Neuronal stem cell (in vitro differentiated cells): ENCODE measurements around the gene MYLIP.

Experiments
- DNase-seq: peaks from one replicate; pipeline ENCODE4 v3.0.0-alpha.2; 2013; ENCODE audit warnings: low spot score
- H2AFZ ChIP-seq: one replicate; pipeline ENCODE4 v1.6.1; 2013; ENCODE audit warnings: mild to moderate bottlenecking, low read length, inconsistent platforms
- H2AK5ac ChIP-seq: 2 replicates; pipeline ENCODE4 v1.6.1; 2013; ENCODE audit warnings: low read depth, mild to moderate bottlenecking, inconsistent platforms, low read length, moderate library complexity, mixed read lengths
- H2BK120ac ChIP-seq: 2 replicates; pipeline ENCODE4 v1.6.1; 2013; ENCODE audit warnings: low read depth, mild to moderate bottlenecking, inconsistent platforms, low read length, moderate library complexity, mixed read lengths
- H2BK12ac ChIP-seq: one replicate; pipeline ENCODE4 v1.6.1; 2013; ENCODE audit warnings: low read length, inconsistent platforms
- H2BK15ac ChIP-seq: 2 replicates; pipeline ENCODE4 v1.6.1; 2013; ENCODE audit warnings: mild to moderate bottlenecking, low read length, inconsistent platforms, mixed read lengths
- H2BK5ac ChIP-seq: one replicate; pipeline ENCODE4 v1.6.1; 2013; ENCODE audit warnings: inconsistent platforms, mild to moderate bottlenecking, low read length, moderate library complexity
- H3K14ac ChIP-seq: one replicate; pipeline ENCODE4 v1.6.1; 2013; ENCODE audit warnings: low read length, inconsistent platforms
- H3K18ac ChIP-seq: 2 replicates; pipeline ENCODE4 v1.6.1; 2013; ENCODE audit warnings: low read length, inconsistent platforms
- H3K23ac ChIP-seq: 2 replicates; pipeline ENCODE4 v1.6.1; 2013; ENCODE audit warnings: low read depth, mild to moderate bottlenecking, mixed read lengths, low read length, inconsistent platforms; ENCODE audit not compliant: poor library complexity
- H3K27ac ChIP-seq: replicated peaks from 3 replicates; pipeline ENCODE4 v1.5.1; 2013; ENCODE audit warnings: low read length, inconsistent platforms
- H3K27me3 ChIP-seq, 3 experiments: 2 replicates each; pipeline ENCODE4 v1.6.1; 2013; ENCODE audit warnings: low read length in 3 of 3, mild to moderate bottlenecking in 2 of 3, inconsistent platforms in 1 of 3, low read depth in 1 of 3, mixed read lengths in 1 of 3, moderate library complexity in 1 of 3; ENCODE audit not compliant: control insufficient read depth in 3 of 3, insufficient read depth in 3 of 3
- H3K36me3 ChIP-seq, 2 donors: replicated peaks in 1 of 2; 2 replicates each; pipeline ENCODE4 v1.6.1; 2013; ENCODE audit warnings: low read length in 2 of 2; ENCODE audit not compliant: control insufficient read depth in 2 of 2, insufficient read depth in 2 of 2
- H3K4ac ChIP-seq: 2 replicates; pipeline ENCODE4 v1.6.1; 2013; ENCODE audit warnings: inconsistent platforms, mild to moderate bottlenecking, low read length, moderate library complexity
- H3K4me1 ChIP-seq, 2 donors: 1 replicate in 1 of 2; 2 replicates in 1 of 2; pipeline ENCODE4 v1.6.1; 2013; ENCODE audit warnings: low read length in 2 of 2, low read depth in 1 of 2; ENCODE audit not compliant: control insufficient read depth in 2 of 2, insufficient read depth in 1 of 2
- H3K4me2 ChIP-seq: one replicate; pipeline ENCODE4 v1.6.1; 2013; ENCODE audit warnings: mild to moderate bottlenecking, low read length, inconsistent platforms; ENCODE audit not compliant: insufficient read depth, poor library complexity, severe bottlenecking
- H3K4me3 ChIP-seq, 2 donors: 2 replicates each; pipeline ENCODE4 v1.5.1; 2013; ENCODE audit warnings: low read length in 2 of 2, mild to moderate bottlenecking in 2 of 2, inconsistent platforms in 1 of 2, moderate library complexity in 1 of 2
- H3K79me1 ChIP-seq: one replicate; pipeline ENCODE4 v1.6.1; 2013; ENCODE audit warnings: low read depth, mild to moderate bottlenecking, inconsistent platforms, low read length, moderate library complexity
- H3K9ac ChIP-seq: one replicate; pipeline ENCODE4 v1.6.1; 2013; ENCODE audit warnings: mild to moderate bottlenecking, low read depth, low read length, inconsistent platforms; ENCODE audit not compliant: poor library complexity
- H3K9me3 ChIP-seq, 2 donors: replicated peaks in 1 of 2; 2 replicates each; pipeline versions ENCODE3 to v1.6.1; 2013; ENCODE audit warnings: low read length in 2 of 2, mild to moderate bottlenecking in 2 of 2, inconsistent platforms in 1 of 2, low read depth in 1 of 2, mixed read lengths in 1 of 2, moderate library complexity in 1 of 2; ENCODE audit not compliant: control insufficient read depth in 2 of 2, insufficient read depth in 1 of 2
- H4K8ac ChIP-seq: one replicate; pipeline ENCODE4 v1.6.1; 2013; ENCODE audit warnings: low read depth, mild to moderate bottlenecking, inconsistent platforms, low read length, moderate library complexity
- H4K91ac ChIP-seq: one replicate; pipeline ENCODE4 v1.6.1; 2013; ENCODE audit warnings: low read length, low read depth, mild to moderate bottlenecking, inconsistent platforms; ENCODE audit not compliant: poor library complexity
- WGBS, 2 donors: extraction: QIAGEN DNeasy Blood & Tissue Kit; methylation state at CpG; one replicate each; pipeline ENCODE4 v1.1.7; 2013; ENCODE audit warnings: missing lambda C conversion rate in 2 of 2, mixed read lengths in 1 of 2; ENCODE audit not compliant: insufficient read length in 2 of 2, insufficient replicate concordance in 1 of 2; ENCODE audit errors: extremely low coverage in 2 of 2; 5-methylcytosine and 5-hydroxymethylcytosine counted together

Gene MYLIP

GRCh38 chr6:16168121-16168520 is 39.2 kb downstream of the MYLIP start:
- H4K91ac ChIP-seq = no peak overlapping the region
- no peak overlapping the region for H2BK12ac ChIP-seq
- H2BK120ac ChIP-seq = no peak overlapping the region
- no peak overlapping the region for H2BK5ac ChIP-seq
- no peaks in the 10 kb centered on the region for H3K36me3 ChIP-seq
- no peaks in the 10 kb centered on the region for H3K9me3 ChIP-seq
- no peak overlapping the region for H3K27ac ChIP-seq
- DNase-seq = no peak
- no peak overlapping the region for H3K23ac ChIP-seq
- H2AK5ac ChIP-seq = no peak overlapping the region
- H3K14ac ChIP-seq = no peak overlapping the region
- no peak overlapping the region for H3K4me3 ChIP-seq
- H3K18ac ChIP-seq = no peak overlapping the region
- H3K79me1 ChIP-seq = no peaks in the 10 kb centered on the region
- H2BK15ac ChIP-seq = no peak overlapping the region
- H3K4me2 ChIP-seq = no peak overlapping the region
- peaks cover 0 to 28% (median 0%) of the 10 kb centered on the region in 3 experiments for H3K27me3 ChIP-seq
- no peak overlapping the region for H2AFZ ChIP-seq
- no peaks in the 10 kb centered on the region for H3K4me1 ChIP-seq
- WGBS, 2 donors = no CpG with 5 or more reads among the region's 5 CpGs
- no peak overlapping the region for H3K9ac ChIP-seq
- no peak overlapping the region for H3K4ac ChIP-seq
- no peak overlapping the region for H4K8ac ChIP-seq

DNA sequence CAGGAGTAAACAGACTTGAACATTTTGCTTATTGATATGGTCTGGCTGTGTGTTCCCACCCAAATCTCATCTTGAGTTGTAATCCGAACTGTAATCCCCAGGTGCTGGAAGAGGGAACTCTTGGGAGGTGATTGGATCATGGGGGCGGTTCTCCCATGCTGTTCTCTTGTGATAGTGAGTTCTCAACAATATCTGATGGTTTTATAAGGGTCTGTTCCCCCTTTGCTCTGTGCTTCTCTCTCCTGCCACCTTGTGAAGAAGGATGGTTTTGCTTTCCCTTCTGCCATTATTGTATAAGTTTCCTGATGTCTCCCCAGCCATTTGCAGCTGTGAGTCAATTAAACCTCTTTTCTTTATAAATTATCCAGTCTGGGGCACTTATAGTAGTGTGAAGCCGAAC is 40.0 kb downstream of the MYLIP start:
- Histone ChIP-seq H3K4me3 (no peak overlapping the region), H4K91ac (no peak overlapping the region), H2AFZ (no peak overlapping the region), H4K8ac (no peak overlapping the region), H2BK15ac (no peak overlapping the region), H3K18ac (no peak overlapping the region), H2BK120ac (no peak overlapping the region), H3K36me3 (no peaks in the 10 kb centered on the region), H2BK5ac (no peak overlapping the region), H3K79me1 (no peaks in the 10 kb centered on the region), H3K4me2 (no peak overlapping the region), H3K4me1 (peaks cover 0 to 1% of the 10 kb centered on the region in 2 donors), H3K14ac (no peak overlapping the region), H3K23ac (no peak overlapping the region), H2AK5ac (no peak overlapping the region), H2BK12ac (no peak overlapping the region), H3K27me3 (peaks cover 0 to 35% (median 0%) of the 10 kb centered on the region in 3 experiments), H3K27ac (no peak overlapping the region), H3K4ac (no peak overlapping the region), H3K9me3 (no peaks in the 10 kb centered on the region), H3K9ac (no peak overlapping the region)
- WGBS, 2 donors = no CpG with 5 or more reads among the region's 3 CpGs
- peak; percentile 20 for DNase-seq

DNA sequence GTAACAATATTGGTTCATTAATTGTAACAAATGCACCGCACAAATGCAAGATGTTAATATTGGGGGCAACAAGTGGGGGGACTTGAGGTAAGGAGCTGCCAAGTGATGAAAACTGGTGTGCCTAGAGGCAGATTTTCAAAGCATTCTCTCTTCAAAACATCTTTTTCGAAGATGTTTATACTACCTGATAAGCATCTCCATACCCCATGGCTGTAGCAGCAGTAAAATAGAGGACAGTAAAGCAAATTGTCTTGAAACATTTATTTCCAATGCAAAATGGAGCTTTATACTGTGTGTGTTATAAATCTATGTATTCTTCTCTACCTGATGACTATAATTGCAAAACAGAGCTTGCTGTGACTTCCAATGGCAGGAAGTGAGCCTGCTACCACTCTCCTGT is 42.5 kb downstream of the MYLIP start:
- Histone ChIP-seq H3K9me3 (no peaks in the 10 kb centered on the region), H2AFZ (no peak overlapping the region), H4K91ac (no peak overlapping the region), H3K27ac (no peak overlapping the region), H3K23ac (no peak overlapping the region), H3K36me3 (no peaks in the 10 kb centered on the region), H3K4me1 (peaks cover 0 to 9% of the 10 kb centered on the region in 2 donors), H3K4me3 (no peak overlapping the region), H3K18ac (no peak overlapping the region), H2BK5ac (no peak overlapping the region), H3K9ac (no peak overlapping the region), H3K79me1 (no peaks in the 10 kb centered on the region), H3K14ac (no peak overlapping the region), H3K27me3 (peaks cover 0 to 42% (median 0%) of the 10 kb centered on the region in 3 experiments), H4K8ac (no peak overlapping the region), H3K4me2 (no peak overlapping the region), H2BK15ac (no peak overlapping the region), H2AK5ac (no peak overlapping the region), H2BK12ac (no peak overlapping the region), H2BK120ac (no peak overlapping the region), H3K4ac (no peak overlapping the region)
- DNase-seq = no peak
- WGBS, 2 donors = no CpG with 5 or more reads among the region's 2 CpGs

DNA sequence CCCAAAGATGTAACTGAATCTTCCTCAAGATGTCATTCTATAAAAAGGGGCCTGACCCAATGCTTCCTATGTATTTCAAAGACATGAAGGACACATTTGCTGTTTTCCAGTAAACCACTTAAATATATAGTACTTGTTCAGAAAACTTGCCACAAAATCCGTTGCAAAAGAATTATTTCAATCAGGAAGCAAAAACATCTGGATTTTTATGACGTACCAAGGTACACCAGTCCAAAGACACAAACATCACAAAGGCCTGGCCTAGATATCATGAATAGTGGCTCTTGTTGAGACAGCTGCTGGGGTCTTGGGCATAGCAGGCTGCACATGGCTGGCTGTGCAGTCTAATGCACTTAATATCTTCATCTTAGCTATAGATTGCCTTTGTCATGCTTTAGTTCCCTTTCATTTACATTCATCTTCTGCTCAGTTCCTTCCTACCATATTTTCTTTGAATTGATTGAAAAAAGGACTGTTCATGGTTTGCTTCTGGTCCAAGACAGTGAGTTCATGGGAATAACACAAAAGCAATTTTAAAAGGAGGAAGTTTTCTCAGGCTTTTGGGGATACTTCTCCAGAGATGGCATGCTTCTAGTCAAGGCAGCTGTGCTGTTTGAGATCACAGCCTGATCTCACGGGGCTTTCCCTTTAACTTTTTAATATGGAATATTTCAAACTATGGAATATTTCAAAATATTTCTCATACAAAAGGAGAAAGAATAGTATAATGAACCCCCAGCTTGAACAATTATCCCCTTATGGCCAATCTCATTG is 44.5 kb downstream of the MYLIP start:
- no peak overlapping the region for H4K8ac ChIP-seq
- no peak overlapping the region for H3K4ac ChIP-seq
- H2AK5ac ChIP-seq = no peak overlapping the region
- no peak overlapping the region for H3K4me2 ChIP-seq
- no peak overlapping the region for H4K91ac ChIP-seq
- peaks cover 0 to 9% of the 10 kb centered on the region in 2 donors for H3K4me1 ChIP-seq
- H3K27me3 ChIP-seq = peaks cover 0 to 37% (median 0%) of the 10 kb centered on the region in 3 experiments
- H3K79me1 ChIP-seq = no peaks in the 10 kb centered on the region
- H3K36me3 ChIP-seq = no peaks in the 10 kb centered on the region
- no peaks in the 10 kb centered on the region for H3K9me3 ChIP-seq
- H2BK12ac ChIP-seq = no peak overlapping the region
- no peak overlapping the region for H3K14ac ChIP-seq
- H2BK15ac ChIP-seq = no peak overlapping the region
- WGBS, 2 donors = no CpG with 5 or more reads among the region's 3 CpGs
- H3K9ac ChIP-seq = no peak overlapping the region
- H3K4me3 ChIP-seq = no peak overlapping the region
- no peak for DNase-seq
- no peak overlapping the region for H2BK120ac ChIP-seq
- no peak overlapping the region for H3K27ac ChIP-seq
- no peak overlapping the region for H2AFZ ChIP-seq
- H2BK5ac ChIP-seq = no peak overlapping the region
- no peak overlapping the region for H3K18ac ChIP-seq
- no peak overlapping the region for H3K23ac ChIP-seq
